GM18907 (cell line): ENCODE results near the gene PROCA1.
"Not testable (repeated sequence)": the region's sequence is repeated elsewhere in the genome, so short reads cannot be mapped to it uniquely, and the experiment has no call there.

Experiments
- ATAC-seq: cut with Tn5 transposase; IDR thresholded peaks from one replicate; pipeline ENCODE4 v1.9.1; 2021; ENCODE audit warnings: mild to moderate bottlenecking, moderate library complexity; ENCODE audit not compliant: unreplicated experiment

PROCA1 gene

DNA sequence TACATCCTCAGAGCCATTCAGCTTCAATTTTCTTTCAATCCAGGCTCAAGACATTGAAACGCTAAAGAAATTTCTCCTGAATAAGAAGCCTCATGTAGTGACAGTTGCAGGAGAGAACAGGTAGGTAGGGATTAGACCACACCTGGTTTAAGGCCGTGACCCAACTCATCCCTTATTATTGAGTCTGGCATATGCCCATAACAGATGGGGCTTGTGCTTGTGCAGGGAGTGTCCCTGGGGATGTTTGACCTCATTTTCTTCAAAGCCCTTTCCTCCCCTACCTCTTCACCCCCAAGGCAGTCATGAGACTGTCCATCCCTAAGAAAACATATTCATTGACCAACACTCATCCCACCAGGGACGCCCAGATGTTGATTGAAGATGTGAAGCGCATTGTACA, 25.4 kb downstream of the PROCA1 start:
- ATAC-seq, result no peak

- no peak for ATAC-seq
Measured at GRCh38 chr17:28685366-28685765, 26.3 kb downstream of the PROCA1 start.

DNA sequence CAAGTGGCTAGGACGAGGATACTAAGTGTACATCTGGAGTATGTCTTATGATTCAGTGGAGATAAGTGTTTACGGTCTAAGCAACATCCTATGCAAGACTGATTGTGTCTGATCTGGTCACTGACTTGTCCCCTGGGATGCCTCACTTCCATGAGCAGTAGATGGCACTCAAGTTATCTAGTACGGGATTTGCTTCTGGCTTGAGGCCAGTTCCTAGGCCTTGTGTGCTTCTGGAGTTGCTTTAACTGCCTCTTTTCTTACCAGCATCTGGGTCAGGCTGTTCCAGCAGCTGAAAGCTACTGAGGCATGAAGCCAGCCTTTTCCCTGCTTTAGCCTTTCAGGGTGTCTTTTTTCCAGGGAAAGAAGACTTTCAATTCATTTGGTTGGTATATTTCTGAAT, 26.7 kb downstream of the PROCA1 start:
- no peak for ATAC-seq

DNA sequence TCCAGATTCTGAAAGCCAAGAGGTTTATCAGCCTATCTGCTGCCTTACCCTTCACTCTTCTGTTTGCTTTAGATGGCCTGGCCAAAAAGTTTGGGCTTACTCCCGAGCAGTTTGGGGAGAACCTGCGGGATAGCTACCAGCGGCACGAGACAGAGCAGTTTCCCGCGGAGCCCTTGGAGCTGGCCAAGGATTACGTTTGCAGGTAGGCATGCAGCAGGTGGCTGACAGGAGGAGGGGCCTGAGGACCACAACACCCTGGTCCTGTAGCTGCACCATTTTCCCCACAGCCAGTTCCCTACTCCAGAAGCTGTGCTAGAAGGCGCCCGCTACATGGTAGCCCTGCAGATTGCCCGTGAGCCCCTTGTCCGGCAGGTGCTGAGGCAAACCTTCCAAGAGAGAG, 29.0 kb downstream of the PROCA1 start:
- no peak for ATAC-seq

DNA sequence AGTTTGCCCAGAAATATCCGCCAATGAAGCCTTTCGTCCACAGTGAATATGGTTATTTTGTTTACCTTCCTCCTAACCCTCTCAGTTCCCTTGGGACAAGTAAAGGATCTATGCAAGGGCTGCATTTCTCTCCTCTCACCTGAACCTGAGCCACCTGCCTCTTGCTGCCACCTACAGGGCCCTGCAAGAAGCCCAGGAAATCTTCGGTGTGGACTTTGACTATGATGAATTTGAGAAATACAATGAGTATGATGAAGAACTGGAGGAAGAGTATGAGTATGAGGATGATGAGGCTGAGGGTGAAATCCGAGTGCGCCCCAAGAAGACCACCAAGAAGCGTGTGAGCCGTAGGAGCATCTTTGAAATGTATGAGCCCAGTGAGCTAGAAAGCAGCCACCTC, 35.7 kb downstream of the PROCA1 start:
- ATAC-seq, result no peak

DNA sequence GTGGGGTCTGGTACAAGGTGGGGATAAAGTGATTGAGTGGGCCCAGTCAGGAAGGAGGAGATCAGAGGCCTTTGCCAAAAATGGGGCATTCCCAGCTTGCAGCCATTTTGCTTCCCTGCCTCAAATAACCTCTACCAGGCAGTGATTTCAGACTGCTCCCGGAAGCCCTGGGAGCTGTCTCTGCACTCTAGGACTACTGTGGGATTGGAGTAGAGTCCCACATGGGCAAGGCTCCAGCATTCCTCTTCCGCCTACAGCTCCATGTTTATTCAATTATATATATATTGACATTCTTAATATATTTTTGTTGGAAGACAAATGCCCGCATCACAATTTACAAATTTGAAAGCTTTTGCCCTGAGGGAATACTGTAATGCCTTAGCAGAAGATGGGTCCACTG, 36.2 kb downstream of the PROCA1 start:
- no peak for ATAC-seq

DNA sequence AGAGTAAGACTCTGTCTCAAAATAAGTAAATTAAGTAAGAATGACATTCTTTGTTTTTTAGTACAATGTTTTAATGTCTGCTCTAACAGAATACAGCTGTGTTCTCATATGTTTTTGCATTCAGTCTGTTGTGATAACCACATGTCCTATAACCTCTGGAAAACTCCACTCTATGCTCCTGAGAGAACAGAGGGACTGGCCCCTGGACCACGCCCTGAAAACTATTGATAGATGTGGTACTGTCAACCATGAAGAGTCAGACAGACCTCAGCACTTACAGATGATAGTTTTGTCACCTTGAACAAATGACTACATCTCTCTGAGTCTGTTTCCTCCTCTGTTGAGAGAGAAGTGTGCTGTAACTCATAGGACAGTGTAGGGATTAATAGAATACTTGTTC, 41.8 kb downstream of the PROCA1 start:
- ATAC-seq, result no peak

DNA sequence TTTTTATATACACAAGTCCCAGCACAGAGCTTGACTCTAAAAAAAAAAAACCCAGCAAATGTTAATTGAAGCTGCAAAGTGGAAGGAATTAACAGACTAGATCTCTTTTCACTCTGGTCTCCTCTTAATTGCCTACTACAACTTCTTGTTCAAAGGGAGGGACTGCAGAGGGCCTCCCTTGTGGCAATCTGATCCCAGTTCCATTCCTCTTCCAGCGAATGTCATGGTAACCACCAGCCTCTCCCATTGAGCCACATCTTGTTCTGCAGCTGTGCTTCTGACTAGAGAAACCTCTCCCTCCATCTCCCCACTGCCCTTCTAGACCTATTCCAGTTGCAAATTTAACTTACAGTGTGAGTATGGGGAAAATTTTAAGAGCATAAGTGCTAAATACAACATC, 43.8 kb downstream of the PROCA1 start:
- no peak for ATAC-seq

- no peak for ATAC-seq
Measured at GRCh38 chr17:28665994-28666393, 45.7 kb downstream of the PROCA1 start.

DNA sequence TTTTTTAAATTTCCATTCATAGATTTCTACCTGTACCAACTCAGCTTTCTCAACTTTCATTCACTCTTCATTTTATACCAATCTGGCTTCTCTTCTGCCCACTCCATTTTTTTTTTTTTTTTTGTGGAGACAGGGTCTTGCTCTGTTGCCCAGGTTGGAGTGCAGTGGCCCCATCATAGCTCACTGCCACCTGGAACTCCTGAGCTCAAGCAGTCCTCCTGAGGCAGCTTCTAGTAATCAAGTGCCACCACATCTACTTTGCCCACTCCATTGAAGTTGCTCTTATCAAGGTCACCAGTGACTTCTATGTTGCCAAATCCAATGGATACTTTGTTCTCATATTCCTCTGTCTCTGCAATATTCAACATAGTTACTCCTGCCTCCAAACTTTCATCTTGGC, 48.0 kb downstream of the PROCA1 start:
- ATAC-seq, result no peak

DNA sequence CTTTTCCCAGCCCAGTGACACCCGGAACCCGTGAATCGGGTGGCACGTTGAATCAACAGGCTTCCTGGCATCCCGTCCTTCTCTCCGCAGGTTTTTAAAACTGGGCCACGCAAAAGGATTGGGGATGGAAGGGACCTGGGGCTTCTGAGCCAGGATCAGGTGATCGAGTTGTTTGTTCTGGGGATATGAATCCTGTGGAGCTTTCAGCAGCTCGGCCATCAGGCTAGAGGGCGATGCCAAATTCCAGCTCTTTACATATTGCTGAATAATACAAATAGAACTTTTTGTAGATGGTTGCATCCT, 49.2 kb downstream of the PROCA1 start:
- ATAC-seq, result peak; percentile 2

- peak; percentile 84 for ATAC-seq
Measured at GRCh38 chr17:28661635-28662526, 49.8 kb downstream of the PROCA1 start, which contains the start of the genes SDF2 and SUPT6H. Gene SDF2, minus strand, starts transcription at chr17:28661906. Its CDS starts 30 bp downstream, at chr17:28661876. Gene SUPT6H, plus strand, starts transcription at chr17:28662205. Its CDS starts 11,197 bp downstream, at chr17:28673402.

DNA sequence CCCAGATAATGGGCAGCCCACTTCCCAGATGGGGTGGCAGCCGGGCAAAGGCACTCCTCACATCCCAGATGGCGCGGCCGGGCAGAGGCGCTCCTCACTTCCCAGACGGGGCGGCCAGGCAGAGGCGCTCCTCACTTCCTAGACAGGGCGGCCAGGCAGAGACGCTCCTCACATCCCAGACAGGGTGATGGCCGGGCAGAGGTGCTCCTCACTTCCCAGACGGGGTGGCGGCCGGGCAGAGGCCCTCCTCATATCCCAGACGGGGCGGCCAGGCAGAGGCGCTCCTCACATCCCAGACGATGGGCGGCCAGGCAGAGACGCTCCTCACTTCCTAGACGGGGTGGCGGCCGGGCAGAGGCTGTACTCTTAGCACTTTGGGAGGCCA, 52.2 kb downstream of the PROCA1 start:
- ATAC-seq, result not testable (repeated sequence)

GRCh38 chr17:28658766-28659496, 52.8 kb downstream of the PROCA1 start:
- not testable (repeated sequence) for ATAC-seq

DNA sequence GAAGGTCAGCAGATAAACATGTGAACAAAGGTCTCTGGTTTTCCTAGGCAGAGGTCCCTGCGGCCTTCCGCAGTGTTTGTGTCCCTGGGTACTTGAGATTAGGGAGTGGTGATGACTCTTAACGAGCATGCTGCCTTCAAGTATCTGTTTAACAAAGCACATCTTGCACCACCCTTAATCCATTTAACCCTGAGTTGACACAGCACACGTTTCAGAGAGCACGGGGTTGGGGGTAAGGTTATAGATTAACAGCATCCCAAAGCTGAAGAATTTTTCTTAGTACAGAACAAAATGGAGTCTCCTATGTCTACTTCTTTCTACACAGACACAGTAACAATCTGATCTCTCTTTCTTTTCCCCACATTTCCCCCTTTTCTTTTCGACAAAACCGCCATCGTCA, 53.3 kb downstream of the PROCA1 start:
- ATAC-seq, result not testable (repeated sequence)

GRCh38 chr17:28657756-28658155, 53.9 kb downstream of the PROCA1 start:
- ATAC-seq, result no peak

DNA sequence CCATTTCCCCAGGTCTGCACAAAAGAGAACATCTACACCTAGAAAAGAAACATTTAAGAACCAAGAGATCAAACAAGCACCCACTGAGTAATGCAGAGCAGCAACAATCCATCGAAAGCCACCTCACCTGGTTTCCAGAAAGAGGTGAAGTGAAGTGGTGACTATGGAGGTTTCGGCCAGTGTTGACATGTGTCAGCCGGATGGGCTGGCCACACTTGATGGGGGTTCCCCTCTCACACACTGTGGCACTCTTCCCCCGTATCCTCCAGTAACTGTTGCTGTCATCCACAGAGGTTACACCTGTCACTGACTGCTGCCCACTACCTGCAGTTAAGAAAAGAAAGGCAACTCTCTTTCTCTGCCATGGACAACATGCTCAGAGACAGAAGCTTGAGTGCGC, 56.5 kb downstream of the PROCA1 start:
- ATAC-seq, result no peak
